H54 (cell line): Measurements from ENCODE around the gene PHRF1.

Source experiments
- DNase-seq: peaks from one replicate; pipeline ENCODE4 v3.0.0; 2011; ENCODE audit warnings: low spot score, mixed read lengths; ENCODE audit not compliant: insufficient read length
- FAIRE-seq: peaks from 3 replicates; lab custom pipeline; 2011; peaks lifted over from hg19 to GRCh38; lab: Jason Lieb, UNC
- POLR2A ChIP-seq: IDR thresholded peaks from 2 replicates; pipeline ENCODE4 v1.6.1; 2011; ENCODE audit warnings: low read depth, mild to moderate bottlenecking, low read length

Gene PHRF1

GRCh38 chr11:545171-545570 is 31.1 kb upstream of the PHRF1 start:
- FAIRE-seq (no peak), DNase-seq (no peak)
- no peak for TF ChIP-seq POLR2A

GRCh38 chr11:548700-549603 is 27.3 kb upstream of the PHRF1 start:
- DNase-seq = no peak
- no peak for FAIRE-seq
- no peak for TF ChIP-seq POLR2A

GRCh38 chr11:550021-550745 is 26.1 kb upstream of the PHRF1 start:
- no peak for DNase-seq
- no peak for TF ChIP-seq POLR2A
- no peak for FAIRE-seq

GRCh38 chr11:550746-551085 is 25.6 kb upstream of the PHRF1 start:
- FAIRE-seq (no peak), DNase-seq (no peak)
- TF ChIP-seq POLR2A = no peak

GRCh38 chr11:551131-551530 is 25.1 kb upstream of the PHRF1 start:
- FAIRE-seq (no peak), DNase-seq (no peak)
- no peak for TF ChIP-seq POLR2A

- no peak for DNase-seq
- FAIRE-seq = no peak
- TF ChIP-seq POLR2A = no peak
Observed at GRCh38 chr11:551596-551995, 24.7 kb upstream of the PHRF1 start.

GRCh38 chr11:553083-553987 is 22.9 kb upstream of the PHRF1 start:
- FAIRE-seq = no peak
- DNase-seq = no peak
- no peak for TF ChIP-seq POLR2A

GRCh38 chr11:553988-554340 is 22.3 kb upstream of the PHRF1 start:
- TF ChIP-seq POLR2A = no peak
- no peak for FAIRE-seq
- no peak for DNase-seq

- FAIRE-seq = no peak
- DNase-seq = peak; percentile 92
- no peak for TF ChIP-seq POLR2A
Observed at GRCh38 chr11:554428-555226, 21.6 kb upstream of the PHRF1 start.

- TF ChIP-seq POLR2A = no peak
- DNase-seq (no peak), FAIRE-seq (no peak)
Observed at GRCh38 chr11:555227-555779, 21.0 kb upstream of the PHRF1 start.

- DNase-seq = no peak
- FAIRE-seq = no peak
- TF ChIP-seq POLR2A = no peak
Observed at GRCh38 chr11:555780-556661, 20.2 kb upstream of the PHRF1 start.
